B cell (primary cell): ENCODE data around the gene NDRG3. TPM values are rescaled to one million over a fixed set of nuclear protein-coding genes. Genes with fewer than 3 reads are reported as not detected.
A peak's percentile ranks its signal among the peaks of the same experiment; 100 is the strongest.

ENCODE experiments used
- ATAC-seq: fragments of 200-7000 bp; cut with Tn5 transposase; one replicate; pipeline ENCODE4 v1.10.0; 2021; ENCODE audit warnings: low read depth, mild to moderate bottlenecking, moderate number of reproducible peaks, moderate library complexity
- CTCF ChIA-PET: fragments of 350-600 bp; sonication (Branson Sonifier 250); formaldehyde crosslinking; loops from one replicate; lab custom pipeline; 2021; ENCODE audit warnings: antibody characterized with exemption, inconsistent platforms; lab: Charles Lee
- POLR2A ChIA-PET: fragments of 350-600 bp; sonication (Branson Sonifier 250); formaldehyde crosslinking; loops from one replicate; lab custom pipeline; 2021; ENCODE audit warnings: antibody characterized with exemption; lab: Charles Lee
- DNase-seq: peaks from one replicate; pipeline ENCODE4 v3.0.0; 2013
- H2AFZ ChIP-seq: 2 replicates; pipeline ENCODE4 v1.6.1; 2012; ENCODE audit warnings: mild to moderate bottlenecking, low read depth, low read length; ENCODE audit not compliant: insufficient read depth, poor library complexity, severe bottlenecking
- H3K27ac ChIP-seq, 2 donors: 1 replicate in 1 of 2; 2 replicates in 1 of 2; pipeline ENCODE4 v1.5.1; 2012 to 2013; ENCODE audit warnings: low read length in 2 of 2, mild to moderate bottlenecking in 2 of 2, moderate library complexity in 1 of 2
- H3K27me3 ChIP-seq, 4 experiments: fragments of 200-600 bp in 1 of 4; sonication (generic) in 1 of 4; replicated peaks in 1 of 4; 1 replicate in 2 of 4; 2 replicates in 2 of 4; pipeline versions ENCODE4 v1.6.1 to v1.7.0; 2013 to 2016; ENCODE audit warnings: low read length in 3 of 4, mild to moderate bottlenecking in 2 of 4, mixed read lengths in 1 of 4, moderate library complexity in 1 of 4; ENCODE audit not compliant: insufficient read depth in 4 of 4, control insufficient read depth in 3 of 4; ENCODE audit errors: control extremely low read depth in 1 of 4
- H3K36me3 ChIP-seq, 2 experiments: replicated peaks in 1 of 2; 1 replicate in 1 of 2; 2 replicates in 1 of 2; pipeline versions ENCODE4 v1.6.1 to v1.7.1; 2013; ENCODE audit warnings: low read length in 1 of 2; ENCODE audit not compliant: insufficient read depth in 2 of 2, control insufficient read depth in 1 of 2; ENCODE audit errors: control extremely low read depth in 1 of 2, extremely low read depth in 1 of 2
- H3K4me1 ChIP-seq, 2 donors: fragments of 200-600 bp in 1 of 2; sonication (generic) in 1 of 2; 1 replicate in 1 of 2; 2 replicates in 1 of 2; pipeline versions ENCODE4 v1.5.1 to v1.6.1; 2013 to 2017; ENCODE audit warnings: low read length in 2 of 2; ENCODE audit not compliant: control insufficient read depth in 2 of 2, insufficient read depth in 2 of 2
- H3K4me2 ChIP-seq: replicated peaks from 2 replicates; pipeline ENCODE3; 2012; ENCODE audit warnings: mild to moderate bottlenecking, low read depth, low read length; ENCODE audit not compliant: poor library complexity, severe bottlenecking
- H3K4me3 ChIP-seq, 5 experiments: fragments of 200-600 bp in 1 of 5; sonication (generic) in 1 of 5; 1 replicate in 3 of 5; 2 replicates in 2 of 5; pipeline versions ENCODE4 v1.5.1 to v1.7.0; 2011 to 2016; ENCODE audit warnings: low read length in 4 of 5, mild to moderate bottlenecking in 4 of 5, low read depth in 2 of 5, control low read depth in 1 of 5, moderate library complexity in 1 of 5; ENCODE audit not compliant: insufficient read depth in 1 of 5; ENCODE audit errors: control extremely low read depth in 1 of 5, extremely low read depth in 1 of 5
- H3K79me2 ChIP-seq: fragments of 200-600 bp; sonication (generic); one replicate; pipeline ENCODE4 v1.6.0; 2016; ENCODE audit warnings: low read length; ENCODE audit not compliant: control insufficient read depth, insufficient read depth
- H3K9ac ChIP-seq: fragments of 200-600 bp; sonication (generic); 2 replicates; pipeline ENCODE4 v1.6.1; 2017; ENCODE audit warnings: mild to moderate bottlenecking, low read length, moderate library complexity
- H3K9me3 ChIP-seq, 3 donors: one replicate each; pipeline versions ENCODE4 v1.6.1 to v1.7.1; 2013; ENCODE audit warnings: low read length in 2 of 3; ENCODE audit not compliant: control insufficient read depth in 2 of 3, insufficient read depth in 1 of 3; ENCODE audit errors: control extremely low read depth in 1 of 3
- H4K20me1 ChIP-seq: 2 replicates; pipeline ENCODE4 v1.6.0; 2012; ENCODE audit warnings: mild to moderate bottlenecking, low read length; ENCODE audit not compliant: insufficient read depth, control insufficient read depth, poor library complexity, severe bottlenecking
- H3K27ac Mint-ChIP-seq: one replicate; pipeline ENCODE4 v1.8.0; 2021; ENCODE audit warnings: mixed read lengths
- H3K27me3 Mint-ChIP-seq: one replicate; pipeline ENCODE4 v1.8.0; 2021; ENCODE audit warnings: mixed read lengths
- H3K4me1 Mint-ChIP-seq: one replicate; pipeline ENCODE4 v1.8.0; 2021; ENCODE audit warnings: mixed read lengths
- H3K4me3 Mint-ChIP-seq: one replicate; pipeline ENCODE4 v1.8.0; 2021; ENCODE audit warnings: mixed read lengths
- H3K9me3 Mint-ChIP-seq: one replicate; pipeline ENCODE4 v1.8.0; 2022; ENCODE audit warnings: mixed read lengths; ENCODE audit not compliant: insufficient read depth
- EZH2 ChIP-seq: IDR thresholded peaks from 2 replicates; pipeline ENCODE4 v1.6.1; 2012; ENCODE audit warnings: borderline replicate concordance, low read depth, mild to moderate bottlenecking, moderate library complexity, low read length; ENCODE audit not compliant: insufficient read depth, poor library complexity, severe bottlenecking
- WGBS: methylation state at CpG from one replicate; pipeline ENCODE4 v1.1.5; 2013; ENCODE audit warnings: missing lambda C conversion rate; ENCODE audit not compliant: insufficient coverage; 5-methylcytosine and 5-hydroxymethylcytosine counted together
- intact Hi-C: fragments of 100-400 bp; cut with micrococcal nuclease; formaldehyde crosslinking; loops from one replicate; pipeline ENCODE4 v1.10.0; 2022
- polyA plus RNA-seq: library from polyadenylated mRNA; depleted of rRNA; stranded (reverse); fragments of >200 nt; gene quantifications from 2 replicates; pipeline ENCODE4 v1.2.3, GENCODE V29; 2012
- total RNA-seq, 2 donors: library from RNA; stranded (reverse); fragments of 120-200 nt in 1 of 2; gene quantifications; 1 replicate in 1 of 2; 2 replicates in 1 of 2; pipeline versions ENCODE4 v1.2.3 to v1.2.4, GENCODE V29; 2013 to 2022
- TF ChIP-seq, protein P1 (sequence below): fragments of 200-600 bp; IDR thresholded peaks from one replicate; pipeline ENCODE4 v1.8.0; 2022; ENCODE audit warnings: antibody characterized with exemption, mild to moderate bottlenecking

The NDRG3 gene
- total and polyA plus RNA-seq, 2 donors (not counting 1 experiment from before 2014, with no cell fraction given) = 15.7 to 26.1 TPM

GRCh38 chr20:36629719-36630681 is 115.9 kb downstream of the NDRG3 start:
- ATAC-seq = peak; percentile 33
- no peak overlapping the region for H3K4me3 Mint-ChIP-seq

More at GRCh38 chr20:36629719-36630681, 115.9 kb downstream of the NDRG3 start:
- Mint-ChIP-seq H3K9me3 (no peaks in the 10 kb centered on the region), H3K27me3 (no peaks in the 10 kb centered on the region), H3K4me1 (peaks cover 13% of the 10 kb centered on the region), H3K27ac (peak overlapping the region; percentile 20)
- intact Hi-C loops = no loop called here
- CTCF ChIA-PET = interaction anchor here (1.5 kb wide), 1 partner anchor 179 kb away, joined by 4 read pairs; no protein-coding TSS in a partner anchor
- 54% methylated on average over 9 of the region's 15 CpGs for WGBS
- no peak for DNase-seq
- Histone ChIP-seq H3K27me3 (no peaks in the 10 kb centered on the region), H2AFZ (peak overlapping the region; percentile 62), H3K79me2 (no peaks in the 10 kb centered on the region), H3K4me1 (peaks cover 9 to 11% of the 10 kb centered on the region in 2 donors), H3K4me3 (no peak overlapping the region), H3K9ac (no peak overlapping the region), H3K9me3 (no peaks in the 10 kb centered on the region), H4K20me1 (no peaks in the 10 kb centered on the region), H3K4me2 (peak overlapping the region; percentile 38), H3K27ac (no peak overlapping the region), H3K36me3 (no peaks in the 10 kb centered on the region)
- TF ChIP-seq EZH2 = no peak
- TF ChIP-seq, protein P1, sequence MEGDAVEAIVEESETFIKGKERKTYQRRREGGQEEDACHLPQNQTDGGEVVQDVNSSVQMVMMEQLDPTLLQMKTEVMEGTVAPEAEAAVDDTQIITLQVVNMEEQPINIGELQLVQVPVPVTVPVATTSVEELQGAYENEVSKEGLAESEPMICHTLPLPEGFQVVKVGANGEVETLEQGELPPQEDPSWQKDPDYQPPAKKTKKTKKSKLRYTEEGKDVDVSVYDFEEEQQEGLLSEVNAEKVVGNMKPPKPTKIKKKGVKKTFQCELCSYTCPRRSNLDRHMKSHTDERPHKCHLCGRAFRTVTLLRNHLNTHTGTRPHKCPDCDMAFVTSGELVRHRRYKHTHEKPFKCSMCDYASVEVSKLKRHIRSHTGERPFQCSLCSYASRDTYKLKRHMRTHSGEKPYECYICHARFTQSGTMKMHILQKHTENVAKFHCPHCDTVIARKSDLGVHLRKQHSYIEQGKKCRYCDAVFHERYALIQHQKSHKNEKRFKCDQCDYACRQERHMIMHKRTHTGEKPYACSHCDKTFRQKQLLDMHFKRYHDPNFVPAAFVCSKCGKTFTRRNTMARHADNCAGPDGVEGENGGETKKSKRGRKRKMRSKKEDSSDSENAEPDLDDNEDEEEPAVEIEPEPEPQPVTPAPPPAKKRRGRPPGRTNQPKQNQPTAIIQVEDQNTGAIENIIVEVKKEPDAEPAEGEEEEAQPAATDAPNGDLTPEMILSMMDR = no peak
- POLR2A ChIA-PET = interaction anchor here (0.5 kb wide), 1 partner anchor 387 kb away, joined by 7 read pairs; no protein-coding TSS in a partner anchor
